Activated CD8-positive, alpha-beta memory T cell treated with anti-CD3 and anti-CD28 coated beads, Interleukin-2, amount 10 ng/mL, durations not matched to agents 7 days and 5 days (primary cell): Measurements from ENCODE around the gene SREBF1. TPM values are rescaled to one million over a fixed set of nuclear protein-coding genes. Genes with fewer than 3 reads are reported as not detected.

ENCODE experiments used
- ATAC-seq: fragments of 150-1000 bp; cut with Tn5 transposase; one replicate; pipeline ENCODE4 v1.10.0; 2021; ENCODE audit warnings: moderate library complexity
- CTCF ChIA-PET: fragments of 350-600 bp; sonication (Branson Sonifier 250); formaldehyde crosslinking; loops from one replicate; lab custom pipeline; 2021; ENCODE audit warnings: antibody characterized with exemption; lab: Charles Lee
- DNase-seq: peaks from one replicate; pipeline ENCODE4 v3.0.0-alpha.2; 2020
- H3K27ac Mint-ChIP-seq: one replicate; pipeline ENCODE4 v1.8.0; 2021; ENCODE audit warnings: mild to moderate bottlenecking, mixed read lengths
- H3K27me3 Mint-ChIP-seq: one replicate; pipeline ENCODE4 v1.8.0; 2021; ENCODE audit warnings: mixed read lengths
- H3K36me3 Mint-ChIP-seq: one replicate; pipeline ENCODE4 v1.8.0; 2021; ENCODE audit warnings: mild to moderate bottlenecking, mixed read lengths
- H3K4me1 Mint-ChIP-seq: one replicate; pipeline ENCODE4 v1.8.0; 2021; ENCODE audit warnings: mixed read lengths
- H3K4me3 Mint-ChIP-seq: one replicate; pipeline ENCODE4 v1.8.0; 2021; ENCODE audit warnings: mild to moderate bottlenecking, moderate library complexity, mixed read lengths
- H3K9me3 Mint-ChIP-seq: one replicate; pipeline ENCODE4 v1.8.0; 2022; ENCODE audit warnings: low read depth, mixed read lengths
- total RNA-seq, 2 experiments: library from RNA; stranded (reverse); gene quantifications; one replicate each; pipeline ENCODE4 v1.2.3, GENCODE V29; 2021

Gene SREBF1
- total RNA-seq, 2 experiments from 2014 or later, result 90.6 to 184 TPM

GRCh38 chr17:17843096-17843495 is 6.3 kb upstream of the SREBF1 start:
- Mint-ChIP-seq H3K9me3 (no peaks in the 10 kb centered on the region), H3K27me3 (no peaks in the 10 kb centered on the region), H3K4me3 (no peak overlapping the region), H3K27ac (no peak overlapping the region), H3K36me3 (no peaks in the 10 kb centered on the region), H3K4me1 (peaks cover 42% of the 10 kb centered on the region)
- no peak for ATAC-seq
- no peak for DNase-seq
- CTCF ChIA-PET, result interaction anchor here (1.2 to 3.5 kb wide), 2 partner anchors 10 to 17 kb away, joined by 3 to 9 read pairs; no protein-coding TSS in a partner anchor

- CTCF ChIA-PET, result interaction anchor here (1.2 to 3.5 kb wide), 3 partner anchors 11 to 18 kb away, joined by 3 to 9 read pairs (median 6); no protein-coding TSS in a partner anchor
- ATAC-seq, result no peak
Observed at GRCh38 chr17:17842111-17842876, 5.5 kb upstream of the SREBF1 start.

GRCh38 chr17:17841601-17842025 is 4.8 kb upstream of the SREBF1 start:
- Mint-ChIP-seq H3K27me3 (no peaks in the 10 kb centered on the region), H3K4me3 (no peak overlapping the region), H3K4me1 (peaks cover 42% of the 10 kb centered on the region), H3K9me3 (no peaks in the 10 kb centered on the region), H3K36me3 (no peaks in the 10 kb centered on the region), H3K27ac (no peak overlapping the region)
- DNase-seq (no peak), ATAC-seq (no peak)
- CTCF ChIA-PET, result interaction anchor here (1.0 to 3.5 kb wide), 6 partner anchors 7 to 77 kb away, joined by 3 to 9 read pairs (median 6); no protein-coding TSS in a partner anchor

More at GRCh38 chr17:17842111-17842876, 5.5 kb upstream of the SREBF1 start:
- H3K27me3 Mint-ChIP-seq, result no peaks in the 10 kb centered on the region
- DNase-seq, result no peak
- H3K4me3 Mint-ChIP-seq, result no peak overlapping the region
- peaks cover 43% of the 10 kb centered on the region for H3K4me1 Mint-ChIP-seq
- H3K27ac Mint-ChIP-seq, result peak overlapping the region; percentile 27
- H3K36me3 Mint-ChIP-seq, result no peaks in the 10 kb centered on the region
- H3K9me3 Mint-ChIP-seq, result no peaks in the 10 kb centered on the region

- Mint-ChIP-seq H3K27me3 (no peaks in the 10 kb centered on the region), H3K36me3 (peaks cover 1% of the 10 kb centered on the region), H3K27ac (peak overlapping the region; percentile 79), H3K4me1 (peaks cover 42% of the 10 kb centered on the region), H3K9me3 (no peaks in the 10 kb centered on the region), H3K4me3 (peak overlapping the region; percentile 53)
- CTCF ChIA-PET, result interaction anchor here (0.7 to 3.5 kb wide), 10 partner anchors 8 to 160 kb away, joined by 3 to 9 read pairs (median 3); partner anchors contain the start of genes DRC3, RAI1 and TOM1L2
- DNase-seq (no peak), ATAC-seq (no peak)
Observed at GRCh38 chr17:17840751-17841591, 4.2 kb upstream of the SREBF1 start.

- H3K4me3 Mint-ChIP-seq, result peak overlapping the region; percentile 78
- H3K4me1 Mint-ChIP-seq, result peaks cover 51% of the 10 kb centered on the region
- ATAC-seq, result peak; percentile 74
Observed at GRCh38 chr17:17839791-17840707, 3.3 kb upstream of the SREBF1 start.

GRCh38 chr17:17837966-17838962 is 1.5 kb upstream of the SREBF1 start:
- Mint-ChIP-seq H3K9me3 (no peaks in the 10 kb centered on the region), H3K4me3 (peak overlapping the region; percentile 4), H3K36me3 (peaks cover 9% of the 10 kb centered on the region), H3K27me3 (no peaks in the 10 kb centered on the region), H3K27ac (peak overlapping the region; percentile 85), H3K4me1 (peaks cover 68% of the 10 kb centered on the region)
- ATAC-seq, result no peak
- CTCF ChIA-PET, result interaction anchor here (0.7 to 1.5 kb wide), 7 partner anchors 11 to 195 kb away, joined by 3 to 4 read pairs (median 3); no protein-coding TSS in a partner anchor
- DNase-seq, result no peak

More at GRCh38 chr17:17839791-17840707, 3.3 kb upstream of the SREBF1 start:
- H3K27me3 Mint-ChIP-seq, result no peaks in the 10 kb centered on the region
- peak; percentile 86 for DNase-seq
- H3K9me3 Mint-ChIP-seq, result no peaks in the 10 kb centered on the region
- CTCF ChIA-PET, result interaction anchor here (0.7 to 3.5 kb wide), 12 partner anchors 8 to 193 kb away, joined by 3 to 9 read pairs (median 3); partner anchors contain the start of genes DRC3, RAI1 and TOM1L2
- H3K36me3 Mint-ChIP-seq, result peaks cover 4% of the 10 kb centered on the region
- H3K27ac Mint-ChIP-seq, result peak overlapping the region; percentile 85

- Mint-ChIP-seq H3K27me3 (no peaks in the 10 kb centered on the region), H3K27ac (peak overlapping the region; percentile 92), H3K36me3 (peaks cover 9% of the 10 kb centered on the region), H3K9me3 (no peaks in the 10 kb centered on the region), H3K4me3 (peak overlapping the region; percentile 85), H3K4me1 (peaks cover 69% of the 10 kb centered on the region)
- DNase-seq (no peak), ATAC-seq (no peak)
- CTCF ChIA-PET, result interaction anchor here (0.9 to 4.2 kb wide), 6 partner anchors 11 to 25 kb away, joined by 3 to 34 read pairs (median 4); no protein-coding TSS in a partner anchor
Observed at GRCh38 chr17:17837380-17837821, 615 bp upstream of the SREBF1 start.

- CTCF ChIA-PET, result interaction anchor here (0.7 to 4.2 kb wide), 20 partner anchors 10 to 197 kb away, joined by 3 to 34 read pairs (median 4); no protein-coding TSS in a partner anchor
- peak; percentile 77 for ATAC-seq
- peak overlapping the region; percentile 85 for H3K4me3 Mint-ChIP-seq
- peaks cover 71% of the 10 kb centered on the region for H3K4me1 Mint-ChIP-seq
- peaks cover 13% of the 10 kb centered on the region for H3K36me3 Mint-ChIP-seq
- DNase-seq, result peak; percentile 98
- H3K27ac Mint-ChIP-seq, result peak overlapping the region; percentile 95
- no peaks in the 10 kb centered on the region for H3K27me3 Mint-ChIP-seq
- no peaks in the 10 kb centered on the region for H3K9me3 Mint-ChIP-seq
Observed at GRCh38 chr17:17836250-17836817, 452 bp downstream of the SREBF1 start.

GRCh38 chr17:17835415-17836249 is 1.2 kb downstream of the SREBF1 start:
- H3K27ac Mint-ChIP-seq, result peak overlapping the region; percentile 95
- H3K4me1 Mint-ChIP-seq, result peaks cover 69% of the 10 kb centered on the region
- no peaks in the 10 kb centered on the region for H3K27me3 Mint-ChIP-seq
- H3K9me3 Mint-ChIP-seq, result no peaks in the 10 kb centered on the region
- H3K4me3 Mint-ChIP-seq, result peak overlapping the region; percentile 85
- ATAC-seq (no peak), DNase-seq (peak; percentile 54)
- CTCF ChIA-PET, result interaction anchor here (0.7 to 4.2 kb wide), 21 partner anchors 9 to 197 kb away, joined by 3 to 34 read pairs (median 4); no protein-coding TSS in a partner anchor
- H3K36me3 Mint-ChIP-seq, result peaks cover 13% of the 10 kb centered on the region

- no peaks in the 10 kb centered on the region for H3K27me3 Mint-ChIP-seq
- CTCF ChIA-PET, result interaction anchor here (0.9 to 4.2 kb wide), 6 partner anchors 8 to 154 kb away, joined by 3 to 34 read pairs (median 4); no protein-coding TSS in a partner anchor
- peak overlapping the region; percentile 85 for H3K4me3 Mint-ChIP-seq
- DNase-seq (no peak), ATAC-seq (no peak)
- H3K9me3 Mint-ChIP-seq, result no peaks in the 10 kb centered on the region
- peaks cover 13% of the 10 kb centered on the region for H3K36me3 Mint-ChIP-seq
- peak overlapping the region; percentile 95 for H3K27ac Mint-ChIP-seq
- H3K4me1 Mint-ChIP-seq, result peaks cover 68% of the 10 kb centered on the region
Observed at GRCh38 chr17:17834974-17835373, 1.8 kb downstream of the SREBF1 start.
